SU-DHL-6 (cell line): ENCODE results near the gene SNX10.
A peak's percentile ranks its signal among the peaks of the same experiment; 100 is the strongest.

Source experiments
- H2AFZ ChIP-seq: fragments of 200-600 bp; sonication (generic); 2 replicates; pipeline ENCODE4 v1.6.1; 2014; ENCODE audit warnings: low read depth, mild to moderate bottlenecking, moderate library complexity, mixed read lengths, antibody characterized with exemption, low read length; ENCODE audit not compliant: severe bottlenecking
- H3F3A ChIP-seq: fragments of 200-600 bp; shearing (Covaris generic); 2 replicates; pipeline ENCODE4 v1.6.0; 2016; ENCODE audit warnings: antibody characterized with exemption, mild to moderate bottlenecking; ENCODE audit not compliant: insufficient read depth
- H3K27ac ChIP-seq: fragments of 200-600 bp; sonication (generic); 2 replicates; pipeline ENCODE4 v1.5.1; 2016; ENCODE audit warnings: low read depth, mild to moderate bottlenecking, low read length, moderate library complexity, mixed read lengths
- H3K27me3 ChIP-seq: fragments of 200-600 bp; sonication (generic), shearing (Covaris generic); 2 replicates; pipeline ENCODE4 v1.6.0; 2014; ENCODE audit warnings: mild to moderate bottlenecking, low read length
- H3K36me3 ChIP-seq: fragments of 200-600 bp; sonication (generic); 2 replicates; pipeline ENCODE4 v1.6.1; 2014; ENCODE audit warnings: mild to moderate bottlenecking, low read length, mixed read lengths
- H3K4me2 ChIP-seq: fragments of 300-600, 200-600 bp; shearing (Covaris generic), sonication (generic); 2 replicates; pipeline ENCODE4 v1.6.0; 2014; ENCODE audit warnings: low read length, low read depth, mild to moderate bottlenecking; ENCODE audit not compliant: poor library complexity, severe bottlenecking
- H3K4me3 ChIP-seq: fragments of 200-600 bp; sonication (generic); 2 replicates; pipeline ENCODE4 v1.5.1; 2014; ENCODE audit warnings: antibody characterized with exemption, low read length, mild to moderate bottlenecking, mixed read lengths; ENCODE audit not compliant: insufficient read depth, poor library complexity, severe bottlenecking
- H3K79me2 ChIP-seq: fragments of 200-600 bp; sonication (generic); 2 replicates; pipeline ENCODE4 v1.6.1; 2014; ENCODE audit warnings: mild to moderate bottlenecking, low read length, moderate library complexity; ENCODE audit not compliant: insufficient read depth
- H3K9ac ChIP-seq: fragments of 200-600 bp; sonication (generic); 2 replicates; pipeline ENCODE4 v1.7.0; 2014; ENCODE audit warnings: mild to moderate bottlenecking, low read length
- H3K9me2 ChIP-seq: fragments of 200-600 bp; sonication (generic); replicated peaks from 2 replicates; pipeline ENCODE4 v1.6.1; 2014; ENCODE audit warnings: low read length; ENCODE audit not compliant: insufficient read depth
- H3K9me3 ChIP-seq: fragments of 200-600 bp; sonication (generic); 2 replicates; pipeline ENCODE4 v1.6.1; 2014; ENCODE audit warnings: low read length, mixed read lengths; ENCODE audit not compliant: insufficient read depth
- H4K20me1 ChIP-seq: fragments of 200-600 bp; sonication (generic); 2 replicates; pipeline ENCODE4 v1.6.1; 2014; ENCODE audit warnings: low read depth, mild to moderate bottlenecking, antibody characterized with exemption, low read length, moderate library complexity, mixed read lengths
- CTCF ChIP-seq: fragments of 200-600 bp; sonication (generic); IDR thresholded peaks from one replicate; pipeline ENCODE4 v1.5.1; 2017; ENCODE audit warnings: antibody characterized with exemption, mild to moderate bottlenecking, low read length, moderate library complexity; ENCODE audit not compliant: insufficient read depth, poor library complexity, severe bottlenecking
- EZH2phosphoT487 ChIP-seq: fragments of 200-600 bp; sonication (generic), shearing (Covaris generic); conservative IDR thresholded peaks from 2 replicates; pipeline ENCODE4 v1.6.1; 2018; ENCODE audit warnings: mild to moderate bottlenecking, antibody characterized with exemption, low read length, moderate library complexity, mixed read lengths

SNX10 gene

DNA sequence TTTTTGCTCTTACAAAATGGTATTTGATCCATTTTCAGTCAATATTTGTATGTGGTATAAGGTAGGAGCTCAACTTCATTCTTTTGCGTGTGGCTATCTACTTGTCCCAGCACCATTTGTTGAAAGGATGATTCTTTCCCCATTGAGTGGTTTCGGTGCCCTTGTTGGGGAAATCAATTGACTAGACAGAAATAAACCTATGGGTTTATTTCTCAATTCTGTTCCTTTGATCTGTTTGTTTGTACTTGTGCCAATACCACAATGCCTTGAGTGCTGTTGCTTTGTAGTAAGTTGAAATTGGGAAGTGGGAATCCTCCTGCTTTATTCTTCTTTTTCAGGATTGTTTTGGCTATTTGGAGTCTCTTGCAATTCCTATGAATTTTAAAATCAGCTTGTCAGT lies 41.0 kb downstream of the SNX10 start:
- H3K27me3 ChIP-seq, result no peaks in the 10 kb centered on the region
- H3K4me2 ChIP-seq, result peak overlapping the region; percentile 0
- no peaks in the 10 kb centered on the region for H3K9me2 ChIP-seq
- no peaks in the 10 kb centered on the region for H3K36me3 ChIP-seq
- H3K4me3 ChIP-seq, result no peak overlapping the region
- H3F3A ChIP-seq, result peaks cover 64% of the 10 kb centered on the region
- H3K27ac ChIP-seq, result peak overlapping the region; percentile 45
- peaks cover 89% of the 10 kb centered on the region for H3K79me2 ChIP-seq
- H2AFZ ChIP-seq, result no peak overlapping the region
- no peaks in the 10 kb centered on the region for H3K9me3 ChIP-seq
- no peaks in the 10 kb centered on the region for H4K20me1 ChIP-seq
- TF ChIP-seq CTCF, result no peak
- TF ChIP-seq EZH2phosphoT487, result no peak
- H3K9ac ChIP-seq, result no peak overlapping the region

DNA sequence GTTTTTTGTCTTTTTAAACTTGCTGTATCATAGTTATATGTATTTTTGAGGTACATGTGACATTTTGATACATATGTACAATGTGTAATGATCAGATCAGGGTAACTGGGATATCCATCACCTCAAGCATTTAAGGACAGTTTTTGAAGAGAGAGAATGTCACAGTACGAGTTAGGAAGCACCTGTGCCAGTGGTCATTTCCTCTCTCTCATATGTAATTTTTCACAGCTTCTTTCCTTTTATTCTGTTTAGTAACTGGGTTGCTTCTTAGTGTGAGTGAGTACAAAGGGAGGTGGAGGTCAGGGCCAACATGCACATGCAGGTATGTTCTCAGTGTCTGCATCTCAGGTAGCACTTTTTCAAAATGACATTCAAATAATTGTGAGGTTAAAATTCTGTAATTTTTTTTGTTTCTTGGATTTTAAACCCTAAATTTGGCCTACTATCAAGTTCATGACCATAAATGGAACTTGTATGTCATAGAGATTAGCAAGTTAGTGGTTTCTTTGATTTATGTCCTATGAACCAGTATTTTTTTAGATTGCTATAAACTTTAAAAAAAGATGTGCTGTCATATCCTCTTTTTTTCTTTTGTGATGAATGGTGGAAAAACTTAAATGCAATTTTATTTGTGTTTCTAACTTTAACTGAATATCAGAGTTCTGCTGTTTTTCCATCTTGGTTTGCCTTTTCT lies 42.7 kb downstream of the SNX10 start:
- no peaks in the 10 kb centered on the region for H3K27me3 ChIP-seq
- H3K36me3 ChIP-seq, result no peaks in the 10 kb centered on the region
- H3K79me2 ChIP-seq, result peaks cover 89% of the 10 kb centered on the region
- peak overlapping the region; percentile 42 for H3K4me3 ChIP-seq
- H3K27ac ChIP-seq, result peak overlapping the region; percentile 96
- H3K9ac ChIP-seq, result peak overlapping the region; percentile 64
- no peak for TF ChIP-seq CTCF
- TF ChIP-seq EZH2phosphoT487, result no peak
- no peaks in the 10 kb centered on the region for H4K20me1 ChIP-seq
- H3K9me2 ChIP-seq, result no peaks in the 10 kb centered on the region
- peak overlapping the region; percentile 97 for H3K4me2 ChIP-seq
- H3F3A ChIP-seq, result peaks cover 64% of the 10 kb centered on the region
- peak overlapping the region; percentile 49 for H2AFZ ChIP-seq
- H3K9me3 ChIP-seq, result no peaks in the 10 kb centered on the region

DNA sequence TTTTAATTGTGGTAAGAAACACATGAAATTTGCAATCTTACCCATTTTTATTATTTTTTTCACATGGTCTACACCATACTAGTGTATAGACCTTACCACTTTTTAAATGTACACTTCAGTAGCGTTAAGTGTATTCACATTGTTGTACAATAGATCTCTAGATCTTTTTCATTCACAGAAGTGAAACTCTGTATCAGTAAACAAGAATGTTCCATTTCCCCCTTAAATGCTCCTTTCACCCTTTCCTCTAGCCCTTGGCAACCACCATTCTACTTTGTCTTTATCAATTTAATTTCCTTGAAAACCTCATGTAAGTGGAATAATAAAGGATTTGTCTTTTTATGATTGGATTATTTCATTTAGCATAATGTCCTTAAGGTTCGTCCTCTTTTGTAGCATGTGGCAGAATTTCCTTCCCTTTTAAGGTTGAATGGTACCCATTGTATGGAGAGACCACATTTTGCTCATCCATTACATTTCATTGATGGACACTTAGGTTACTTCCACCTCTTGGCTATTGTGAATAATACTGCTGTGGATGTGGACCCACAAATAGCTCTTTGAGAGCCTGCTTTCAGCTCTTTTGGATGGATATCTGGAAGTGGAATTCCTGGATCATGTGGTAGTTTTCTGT lies 45.7 kb downstream of the SNX10 start:
- H3K4me3 ChIP-seq, result peak overlapping the region; percentile 54
- H3K27ac ChIP-seq, result peak overlapping the region; percentile 96
- H4K20me1 ChIP-seq, result no peaks in the 10 kb centered on the region
- H3F3A ChIP-seq, result peaks cover 52% of the 10 kb centered on the region
- H3K36me3 ChIP-seq, result peaks cover 5% of the 10 kb centered on the region; the same call in 1 of the 2 replicates
- no peaks in the 10 kb centered on the region for H3K9me3 ChIP-seq
- peaks cover 88% of the 10 kb centered on the region for H3K79me2 ChIP-seq
- H3K9ac ChIP-seq, result peak overlapping the region; percentile 64
- TF ChIP-seq EZH2phosphoT487 (no peak), CTCF (no peak)
- H3K27me3 ChIP-seq, result no peaks in the 10 kb centered on the region
- peak overlapping the region; percentile 97 for H3K4me2 ChIP-seq
- H2AFZ ChIP-seq, result no peak overlapping the region
- H3K9me2 ChIP-seq, result no peaks in the 10 kb centered on the region
